GM19238 (cell line): ENCODE results near the gene ALPL.
"Not testable (repeated sequence)": the region's sequence is repeated elsewhere in the genome, so short reads cannot be mapped to it uniquely, and the experiment has no call there.

Source experiments
- DNase-seq: peaks from one replicate; pipeline ENCODE4 v3.0.0; 2011; ENCODE audit warnings: low spot score; ENCODE audit not compliant: insufficient read length

The ALPL gene

GRCh38 chr1:21509351-21510112 is at the start of gene ALPL:
Gene ALPL (plus strand): TSS chr1:21509423. CDS start chr1:21554082, 44,659 bp downstream.
- DNase-seq, result no peak

- DNase-seq, result not testable (repeated sequence)
These were observed 44.1 kb upstream of the ALPL start for GRCh38 chr1:21465127-21465526.

GRCh38 chr1:21467946-21468345 is 41.3 kb upstream of the ALPL start:
- DNase-seq, result not testable (repeated sequence)

- no peak for DNase-seq
These were observed 40.6 kb upstream of the ALPL start for GRCh38 chr1:21468599-21468998.

- no peak for DNase-seq
These were observed 39.6 kb upstream of the ALPL start for GRCh38 chr1:21469581-21469980.

GRCh38 chr1:21472861-21473260 is 36.4 kb upstream of the ALPL start:
- DNase-seq, result no peak

GRCh38 chr1:21478356-21478755 is 30.9 kb upstream of the ALPL start:
- no peak for DNase-seq

- not testable (repeated sequence) for DNase-seq
These were observed 25.3 kb upstream of the ALPL start for GRCh38 chr1:21483881-21484280.

- DNase-seq, result no peak
These were observed 20.1 kb upstream of the ALPL start for GRCh38 chr1:21489146-21489545.

GRCh38 chr1:21490774-21491487 is 18.3 kb upstream of the ALPL start:
- DNase-seq, result no peak

GRCh38 chr1:21491488-21492355 is 17.5 kb upstream of the ALPL start:
- no peak for DNase-seq

GRCh38 chr1:21492356-21492625 is 16.9 kb upstream of the ALPL start:
- no peak for DNase-seq

- no peak for DNase-seq
These were observed 15.0 kb upstream of the ALPL start for GRCh38 chr1:21494196-21494595.

- no peak for DNase-seq
These were observed 13.9 kb upstream of the ALPL start for GRCh38 chr1:21495225-21495820.

- no peak for DNase-seq
These were observed 13.2 kb upstream of the ALPL start for GRCh38 chr1:21496063-21496462.

- DNase-seq, result no peak
These were observed 12.3 kb upstream of the ALPL start for GRCh38 chr1:21496886-21497285.

- DNase-seq, result no peak
These were observed 11.7 kb upstream of the ALPL start for GRCh38 chr1:21497466-21498061.

GRCh38 chr1:21499283-21499950 is 9.8 kb upstream of the ALPL start:
- no peak for DNase-seq

- no peak for DNase-seq
These were observed 5.4 kb upstream of the ALPL start for GRCh38 chr1:21503706-21504377.

GRCh38 chr1:21506804-21507203 is 2.4 kb upstream of the ALPL start:
- DNase-seq, result no peak
